DMS 273 (cell line): ENCODE data around the gene TPRN.
A peak's percentile ranks its signal among the peaks of the same experiment; 100 is the strongest.

Source experiments
- DNase-seq: peaks from one replicate; lab custom pipeline; 2025; ENCODE audit not compliant: unreplicated experiment; lab: John Stamatoyannopoulos, UW

TPRN gene

DNA sequence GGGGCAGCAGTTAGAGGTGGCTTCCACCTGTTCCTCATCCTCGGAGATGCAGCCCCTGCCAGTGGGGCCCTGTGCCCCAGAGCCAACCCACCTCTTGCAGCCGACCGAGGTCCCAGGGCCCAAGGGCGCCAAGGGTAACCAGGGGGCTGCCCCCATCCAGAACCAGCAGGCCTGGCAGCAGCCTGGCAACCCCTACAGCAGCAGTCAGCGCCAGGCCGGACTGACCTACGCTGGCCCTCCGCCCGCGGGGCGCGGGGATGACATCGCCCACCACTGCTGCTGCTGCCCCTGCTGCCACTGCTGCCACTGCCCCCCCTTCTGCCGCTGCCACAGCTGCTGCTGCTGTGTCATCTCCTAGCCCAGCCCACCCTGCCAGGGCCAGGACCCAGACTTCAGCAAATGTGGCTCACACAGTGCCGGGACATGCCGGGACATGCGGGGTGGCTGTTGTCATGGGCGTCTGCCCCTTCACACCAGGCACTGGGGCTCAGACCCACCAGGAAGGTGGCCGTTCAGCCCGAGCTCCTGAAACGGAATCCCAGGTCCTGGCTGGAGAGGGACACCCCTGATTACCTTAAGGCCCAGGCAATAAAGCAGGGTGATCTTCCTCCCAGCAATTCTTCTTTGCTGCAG is 25.3 kb upstream of the TPRN start:
- no peak for DNase-seq

DNA sequence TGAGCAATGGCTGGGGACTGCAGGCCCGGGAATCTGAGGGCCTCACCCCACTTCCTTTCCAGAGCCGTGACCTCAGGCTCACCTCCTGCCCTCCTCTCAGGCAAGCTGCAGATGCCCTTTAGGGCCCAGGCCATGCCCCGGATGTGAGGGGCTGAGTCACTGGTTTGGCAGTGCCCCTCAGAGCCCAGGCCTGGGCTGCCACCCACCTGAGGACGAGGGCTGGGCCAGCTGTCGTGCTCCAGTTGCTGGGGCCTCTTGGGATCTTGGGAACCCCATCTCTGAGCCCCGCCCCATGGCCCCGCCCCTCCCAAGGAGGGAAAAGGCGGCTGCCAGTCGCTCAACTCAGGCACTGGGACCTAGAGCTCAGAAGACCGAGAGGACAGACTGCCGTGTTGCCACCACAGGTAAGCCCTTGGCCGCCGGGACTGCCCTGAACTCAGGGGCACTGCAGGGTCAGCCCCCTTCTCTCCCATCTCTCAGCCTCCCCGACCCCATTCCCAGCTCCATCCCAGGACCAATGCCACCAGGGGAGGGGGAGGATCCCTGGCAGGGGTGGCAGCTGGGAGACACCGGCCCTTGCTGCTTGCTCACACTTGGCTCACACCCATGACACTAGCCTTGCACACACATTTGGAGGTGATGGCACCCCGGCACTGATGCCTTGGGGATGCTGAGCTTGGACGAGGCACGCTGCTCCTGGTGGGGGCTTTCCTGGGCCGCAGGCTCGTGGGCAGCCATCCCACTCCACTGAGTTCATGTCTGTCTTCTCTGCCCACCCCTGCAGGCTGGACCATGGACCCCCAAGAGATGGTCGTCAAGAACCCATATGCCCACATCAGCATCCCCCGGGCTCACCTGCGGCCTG is 24.5 kb upstream of the TPRN start, which contains the start of gene CYSRT1:
Gene CYSRT1, plus strand, starts transcription at position 345 of the 865 bp plus-strand sequence. Its CDS starts 448 bp downstream, at position 793.
- no peak for DNase-seq

DNA sequence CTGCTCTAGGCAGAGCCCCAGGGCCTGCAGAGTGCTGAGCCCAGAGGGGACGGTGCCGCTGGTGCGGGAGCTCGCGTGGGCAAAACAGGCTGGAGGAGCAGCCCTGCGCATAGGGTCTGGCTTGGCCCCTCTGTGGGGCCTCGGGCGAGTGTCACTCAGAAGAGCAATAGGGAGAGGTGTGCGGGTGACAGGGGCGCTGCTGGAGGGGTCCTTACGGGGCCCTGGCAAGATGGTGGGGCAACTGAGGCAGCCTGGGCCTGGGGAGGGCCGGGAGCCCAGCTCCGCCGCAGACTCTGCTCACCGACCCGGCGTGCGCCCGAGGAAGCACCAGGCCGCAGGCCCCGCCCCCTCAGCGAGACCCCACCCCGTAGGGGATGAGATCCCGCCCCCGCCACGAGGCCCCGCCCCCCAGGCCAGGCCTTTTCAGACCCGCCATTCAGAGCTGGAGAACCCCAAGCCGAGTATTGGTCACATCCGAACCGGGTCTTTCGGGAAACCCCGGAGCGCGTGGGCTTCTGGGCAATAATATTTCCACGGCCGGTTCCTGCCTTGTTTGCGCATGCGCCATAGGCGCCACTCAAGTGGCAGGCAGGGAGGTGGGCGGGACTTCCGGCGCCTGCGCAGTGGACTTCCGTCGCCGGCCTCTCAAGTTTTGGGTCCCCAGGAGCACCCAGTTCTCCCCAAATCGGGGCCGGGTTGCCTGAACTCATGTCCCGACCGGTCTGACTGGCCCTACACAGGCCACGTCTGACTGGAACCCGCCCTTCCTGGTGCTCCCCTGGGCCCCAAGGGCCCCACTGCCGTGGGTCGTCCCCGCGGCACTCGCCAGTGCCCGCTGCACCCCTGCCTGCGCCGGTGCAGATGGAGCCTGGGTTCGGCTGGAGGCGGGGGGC is 22.8 kb upstream of the TPRN start:
- peak; percentile 98 for DNase-seq

DNA sequence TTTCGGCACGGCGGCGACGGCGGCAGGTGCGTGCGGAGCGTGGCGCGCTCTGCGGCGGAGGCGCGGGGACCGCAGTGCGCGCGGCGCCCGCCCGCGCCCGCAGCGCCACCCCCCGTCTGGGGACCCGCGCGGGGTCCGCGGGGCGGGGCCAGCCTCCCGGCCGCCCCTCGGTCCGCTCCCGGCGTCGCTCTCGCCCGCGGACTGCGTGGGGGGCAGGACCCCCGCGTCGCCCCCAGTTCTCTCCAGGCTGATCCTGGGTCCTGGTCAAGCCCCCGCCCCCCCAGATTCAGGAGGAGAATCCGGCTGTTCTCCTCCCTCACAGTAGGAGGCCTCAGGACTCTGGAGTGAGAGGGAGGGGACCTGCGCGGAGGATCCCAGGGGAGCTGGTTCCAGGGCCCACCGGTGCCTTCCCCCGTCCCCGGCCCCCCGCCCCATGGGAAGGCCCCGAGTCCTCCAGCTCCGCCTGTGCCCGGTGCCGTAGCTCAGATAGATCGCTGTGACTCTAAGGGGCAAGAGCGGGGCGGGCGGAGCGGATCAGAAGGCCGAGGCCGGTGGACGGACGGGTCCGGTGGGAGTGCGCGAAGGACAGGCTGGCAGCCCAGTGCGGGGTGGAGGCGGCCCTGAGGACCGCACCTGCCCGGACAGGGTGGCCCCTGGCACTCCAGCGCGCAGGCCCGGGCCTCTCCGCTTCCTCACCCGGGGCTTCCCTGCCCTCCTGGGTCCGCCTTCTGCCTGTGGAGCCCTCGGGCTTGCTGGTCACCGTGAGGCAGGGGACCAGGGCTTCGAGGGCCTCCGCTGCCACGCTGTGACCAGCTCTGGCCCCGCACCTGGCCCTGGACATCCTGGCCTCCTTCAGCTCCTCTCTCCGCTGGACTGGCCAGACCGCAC is 21.9 kb upstream of the TPRN start, which contains the start of gene RNF208:
Gene RNF208, minus strand, starts transcription at position 51 of the 888 bp plus-strand sequence. CDS start 1,028 bp downstream, outside the sequence.
- DNase-seq, result no peak

DNA sequence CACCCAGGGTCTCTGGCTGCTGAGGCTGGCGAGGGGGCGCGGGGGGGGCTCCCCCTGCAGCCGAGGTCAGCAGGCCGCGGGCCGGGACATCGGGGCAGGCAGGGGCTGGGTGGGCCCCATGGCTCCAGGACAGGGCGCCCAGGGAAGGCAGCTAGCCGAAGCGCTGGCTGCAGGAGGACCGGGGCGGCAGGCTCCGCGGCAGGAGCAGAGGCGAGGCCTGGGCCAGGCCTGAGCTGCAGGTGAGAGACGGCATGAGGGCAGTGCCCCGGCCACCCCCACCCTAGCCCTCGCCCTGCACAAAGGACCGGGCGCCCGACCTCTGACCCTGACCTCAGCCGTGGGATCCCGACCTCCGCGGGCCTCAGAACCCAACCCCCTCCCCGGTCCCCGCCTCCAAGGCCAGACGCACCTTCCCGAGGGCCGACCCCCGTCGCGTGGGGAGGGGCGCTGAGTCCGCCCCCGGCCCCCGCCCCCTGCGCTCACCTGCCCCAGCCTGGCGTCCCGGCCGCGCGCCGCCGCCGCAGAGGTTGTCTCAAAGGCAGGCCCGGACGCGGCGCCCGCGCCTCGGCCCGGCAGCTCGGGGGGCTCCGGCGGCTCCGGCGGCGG is 21.1 kb upstream of the TPRN start:
- DNase-seq, result no peak

DNA sequence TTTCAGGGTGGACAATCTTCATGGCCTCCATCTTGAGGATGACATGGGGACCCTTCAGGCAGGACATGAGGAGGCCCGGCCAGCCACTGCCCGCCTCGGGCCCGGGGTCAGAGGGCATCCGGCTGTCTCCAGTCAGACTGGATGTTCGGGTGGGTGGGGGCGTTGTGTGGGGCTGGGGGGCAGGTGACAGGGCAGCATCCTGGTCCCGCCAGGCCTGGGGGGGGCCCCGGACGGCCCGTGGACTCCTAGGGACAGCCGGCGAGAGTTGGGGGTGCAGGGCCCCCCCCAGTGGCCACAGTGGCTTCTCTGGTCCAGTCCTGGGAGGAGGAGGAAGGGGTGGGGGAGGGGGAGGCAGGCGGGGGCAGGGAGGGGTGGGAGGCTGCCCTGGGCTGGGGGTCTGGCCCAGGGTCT is 20.6 kb upstream of the TPRN start:
- DNase-seq, result no peak

DNA sequence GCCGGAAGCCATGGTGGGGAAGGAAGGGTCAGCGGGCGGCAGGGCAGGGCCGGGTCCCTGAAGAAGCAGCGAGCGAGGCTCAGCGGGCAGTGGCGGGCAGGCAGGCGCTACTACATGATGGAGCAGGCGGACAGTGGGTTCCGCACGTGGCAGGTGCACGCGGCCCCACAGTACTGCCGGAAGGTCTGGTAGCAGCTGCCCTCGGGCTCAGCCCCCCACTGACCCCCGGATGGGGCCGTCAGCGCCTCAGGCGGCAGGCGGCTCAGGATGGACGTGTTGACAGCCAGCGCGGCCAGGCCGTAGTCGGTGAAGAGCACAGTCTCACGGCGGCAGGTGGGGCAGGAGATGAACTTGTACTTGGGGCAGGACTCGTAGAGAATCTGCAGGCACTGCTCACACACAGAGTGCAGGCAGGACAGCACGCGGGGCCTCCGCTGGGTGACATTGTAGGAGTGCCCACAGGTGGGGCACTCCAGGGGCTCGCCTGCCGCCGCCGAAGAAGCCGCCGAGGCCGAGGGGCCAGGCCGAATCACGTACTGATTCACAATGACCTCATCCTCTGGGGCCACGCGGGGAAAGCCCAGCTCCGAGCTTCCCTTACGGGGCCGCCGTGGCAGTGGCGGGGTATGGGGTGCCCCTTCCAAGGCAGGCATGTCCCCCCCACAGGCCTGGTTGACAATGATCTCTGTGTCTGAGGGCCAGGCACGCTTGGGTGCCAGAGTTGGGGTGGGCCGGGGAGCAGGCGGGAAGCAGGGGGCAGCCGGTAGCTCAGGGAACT is 20.0 kb upstream of the TPRN start:
- DNase-seq, result no peak

DNA sequence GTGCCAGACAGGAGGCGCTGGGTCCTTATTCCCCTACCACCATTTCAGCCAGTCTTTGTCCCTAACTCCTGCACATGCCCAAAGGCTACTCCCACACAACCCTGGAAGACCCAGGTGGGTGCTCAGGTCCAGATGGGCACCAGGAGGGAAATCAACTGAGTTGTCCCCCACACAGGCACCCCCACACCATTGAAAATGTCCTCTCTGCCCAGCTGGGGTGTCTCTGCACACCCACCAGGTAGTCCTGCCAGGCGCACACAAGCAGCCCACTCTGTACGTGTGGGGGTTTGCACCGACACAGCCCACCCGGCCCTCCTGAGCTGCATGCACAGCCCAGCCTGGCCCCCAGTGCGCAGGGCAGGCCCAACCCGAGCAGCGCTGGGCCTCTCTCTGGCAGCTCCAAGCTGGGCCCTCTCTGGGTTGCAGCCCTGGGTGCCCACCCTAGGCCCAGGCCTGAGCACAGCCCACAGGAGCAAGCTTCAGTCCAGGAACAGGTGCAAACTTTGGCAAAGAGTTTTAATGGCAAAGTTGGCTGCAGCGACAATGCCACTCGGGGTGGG is 19.3 kb upstream of the TPRN start:
- no peak for DNase-seq

DNA sequence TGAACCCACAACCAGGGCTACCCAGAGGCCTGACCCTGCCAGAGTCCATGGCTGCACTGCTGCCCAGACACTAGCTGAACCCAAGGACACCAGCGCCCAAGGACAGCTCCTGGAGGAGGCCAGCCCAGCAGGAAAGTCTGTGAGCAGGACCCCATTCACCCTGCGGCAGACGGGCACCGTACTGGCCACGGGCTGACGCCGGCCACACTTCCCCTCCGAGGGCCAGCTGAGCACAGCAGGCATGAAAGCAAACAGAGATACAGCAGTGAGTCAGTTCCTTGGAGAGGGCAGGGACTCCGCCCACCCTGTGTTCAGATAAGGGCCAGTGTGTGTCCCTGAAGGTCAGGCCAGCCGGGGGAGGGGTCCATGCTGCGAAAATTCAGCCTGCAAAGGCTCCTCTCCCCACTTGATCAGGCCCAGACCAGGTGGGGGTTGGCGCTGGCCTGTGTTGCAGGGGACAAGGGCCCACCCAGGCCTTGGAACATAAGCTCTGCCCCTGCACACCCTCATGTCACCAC is 18.3 kb upstream of the TPRN start:
- DNase-seq, result no peak

DNA sequence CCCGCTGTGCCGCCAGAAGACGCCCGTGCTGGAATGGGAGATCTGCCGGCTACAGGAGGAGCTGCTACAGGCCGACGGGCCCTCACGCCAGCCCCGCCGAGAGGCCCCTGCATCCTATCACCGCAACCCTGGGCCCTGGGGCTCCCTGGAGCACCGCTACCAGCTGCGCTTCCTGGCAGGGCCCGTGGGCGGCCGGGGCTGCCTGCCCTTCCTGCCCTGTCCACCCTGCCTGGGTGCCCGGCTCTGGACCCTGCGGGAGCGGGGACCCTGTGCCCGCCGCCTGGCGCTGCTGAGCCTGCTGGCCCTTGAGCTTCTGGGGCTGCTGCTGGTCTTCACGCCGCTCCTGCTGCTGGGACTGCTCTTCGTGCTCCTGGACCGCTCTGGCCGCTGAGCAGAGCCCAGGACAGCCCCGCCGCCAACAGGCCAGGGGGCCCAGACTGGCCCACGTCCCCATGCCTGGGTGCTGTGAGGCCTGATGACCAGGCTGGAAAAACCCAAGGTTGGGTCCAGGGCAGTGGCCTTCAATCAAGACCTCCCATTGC is 17.7 kb upstream of the TPRN start:
- DNase-seq, result no peak

DNA sequence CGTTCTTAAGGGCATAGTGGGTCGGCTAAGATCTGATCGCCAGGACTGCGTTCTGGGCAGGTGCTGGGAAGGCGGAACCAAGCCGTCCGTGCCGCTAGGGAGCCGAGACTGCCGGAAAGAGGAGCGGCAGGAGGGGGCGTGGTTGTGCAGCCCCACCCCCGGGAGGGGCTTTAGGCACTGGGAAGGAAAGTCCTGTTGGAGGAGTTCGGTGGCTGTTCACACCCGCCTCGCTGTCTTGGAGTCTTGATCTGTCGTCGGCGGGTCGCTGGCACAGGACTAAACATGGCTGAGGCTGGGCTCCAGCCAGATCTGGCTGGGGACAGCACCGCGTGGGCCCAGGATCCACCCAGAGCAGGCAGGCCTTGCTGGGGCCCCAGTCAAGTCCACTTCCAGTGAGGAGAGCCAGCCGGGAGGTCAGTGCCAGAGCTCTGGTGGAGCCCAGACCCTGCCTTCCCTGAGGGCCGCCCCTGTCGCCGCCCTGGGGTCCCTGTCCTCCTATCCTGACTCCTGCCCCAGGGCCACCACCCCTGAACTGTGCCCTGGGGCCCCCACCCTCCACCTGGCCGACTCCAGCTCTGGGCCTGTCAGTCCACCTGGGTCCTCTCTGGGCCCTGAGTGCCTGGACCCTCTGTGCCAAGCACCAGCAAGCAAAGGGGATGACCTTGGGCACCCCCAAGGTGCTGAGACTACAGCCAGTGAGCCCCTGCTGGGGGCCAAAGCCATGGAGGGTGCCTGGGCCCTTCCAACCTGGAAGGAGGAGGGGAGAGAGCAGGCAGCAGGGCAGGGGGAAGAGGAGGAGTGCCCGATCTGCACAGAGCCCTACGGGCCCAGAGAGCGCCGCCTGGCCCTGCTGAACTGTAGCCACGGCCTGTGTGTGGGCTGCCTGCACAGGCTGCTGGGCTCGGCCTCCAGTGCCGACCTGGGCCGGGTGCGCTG is 17.0 kb upstream of the TPRN start:
- DNase-seq, result peak; percentile 84

DNA sequence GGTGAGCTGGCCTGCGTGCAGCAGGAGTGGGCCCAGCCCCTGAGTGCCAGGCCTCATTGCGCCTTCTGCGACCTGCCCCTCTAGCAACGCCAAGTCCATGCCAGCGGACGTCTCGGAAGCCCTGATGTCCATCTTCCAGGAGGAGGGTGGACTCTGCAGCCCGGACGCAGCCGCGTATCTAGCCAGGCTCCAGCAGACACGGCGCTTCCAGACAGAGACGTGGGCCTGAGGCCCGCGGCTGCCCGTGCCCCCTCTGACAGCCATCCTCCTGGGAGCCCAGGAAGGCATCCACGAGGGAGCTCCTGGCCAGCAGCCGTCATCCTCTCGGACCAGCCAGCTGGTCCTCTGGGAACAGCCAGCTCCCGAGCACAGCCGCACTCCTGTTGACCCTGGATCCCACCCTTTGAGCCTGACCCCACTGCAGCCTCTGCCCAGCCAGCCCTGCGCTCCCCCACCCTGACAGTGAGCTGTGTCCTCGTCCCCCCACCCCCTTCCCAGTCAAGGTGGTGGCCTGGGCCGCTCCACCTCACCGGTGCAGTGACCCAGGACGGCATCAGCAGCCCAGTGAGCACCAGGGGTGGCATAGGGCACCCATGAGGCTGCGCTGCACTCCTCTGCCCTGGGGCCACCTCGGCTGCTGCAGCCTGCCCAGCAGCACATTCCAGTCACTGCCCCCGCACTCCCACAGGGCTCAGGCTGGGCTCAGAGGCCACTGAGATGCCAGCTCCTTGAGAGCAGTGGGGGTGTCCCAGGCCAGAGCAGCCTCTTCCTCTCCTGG is 15.8 kb upstream of the TPRN start:
- no peak for DNase-seq

DNA sequence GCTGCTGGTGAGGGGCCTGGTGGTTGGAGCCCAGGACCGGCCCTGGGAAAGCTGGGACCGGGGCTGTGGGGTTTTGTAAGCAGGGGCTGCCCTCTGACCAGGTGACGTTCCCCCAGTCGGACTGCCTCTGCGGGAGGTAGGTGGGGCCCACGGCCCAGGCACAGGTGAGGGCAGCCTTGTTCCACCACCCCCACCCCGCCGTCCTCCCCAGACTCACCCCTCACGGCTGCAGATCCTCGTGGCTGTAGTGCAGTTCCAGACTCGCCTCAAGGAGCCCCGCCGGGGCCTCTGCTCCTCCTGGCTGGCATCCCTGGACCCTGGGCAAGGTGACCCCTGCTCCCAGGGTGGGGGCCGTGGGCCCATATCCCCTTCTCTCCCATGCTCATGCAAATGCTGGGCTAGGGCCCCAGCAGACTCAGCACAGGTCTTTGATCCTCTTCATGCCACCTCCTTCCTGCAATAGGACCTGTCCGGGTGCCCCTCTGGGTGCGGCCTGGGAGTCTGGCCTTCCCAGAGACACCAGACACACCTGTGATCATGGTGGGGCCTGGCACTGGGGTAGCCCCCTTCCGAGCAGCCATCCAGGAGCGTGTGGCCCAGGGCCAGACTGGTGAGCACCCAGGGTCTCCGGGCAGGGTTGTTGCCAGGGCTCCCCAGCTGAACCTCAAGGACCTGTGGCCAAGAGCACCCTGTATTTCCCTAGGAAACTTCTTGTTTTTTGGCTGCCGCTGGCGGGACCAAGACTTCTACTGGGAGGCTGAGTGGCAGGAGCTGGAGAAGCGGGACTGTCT is 14.8 kb upstream of the TPRN start:
- DNase-seq, result no peak

DNA sequence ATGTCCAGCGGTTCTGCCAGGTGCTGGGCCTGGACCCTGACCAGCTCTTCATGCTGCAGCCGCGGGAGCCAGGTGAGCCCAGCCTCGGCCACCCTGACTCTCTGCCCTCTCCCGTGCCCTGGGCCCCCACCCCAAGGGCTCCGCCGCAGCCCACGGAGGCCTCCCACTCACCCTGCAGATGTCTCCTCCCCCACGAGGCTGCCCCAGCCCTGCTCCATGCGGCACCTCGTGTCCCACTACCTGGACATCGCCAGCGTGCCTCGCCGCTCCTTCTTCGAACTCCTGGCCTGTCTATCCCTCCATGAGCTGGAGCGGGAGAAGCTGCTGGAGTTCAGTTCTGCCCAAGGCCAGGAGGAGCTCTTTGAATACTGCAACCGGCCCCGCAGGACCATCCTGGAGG is 14.1 kb upstream of the TPRN start:
- DNase-seq, result no peak

DNA sequence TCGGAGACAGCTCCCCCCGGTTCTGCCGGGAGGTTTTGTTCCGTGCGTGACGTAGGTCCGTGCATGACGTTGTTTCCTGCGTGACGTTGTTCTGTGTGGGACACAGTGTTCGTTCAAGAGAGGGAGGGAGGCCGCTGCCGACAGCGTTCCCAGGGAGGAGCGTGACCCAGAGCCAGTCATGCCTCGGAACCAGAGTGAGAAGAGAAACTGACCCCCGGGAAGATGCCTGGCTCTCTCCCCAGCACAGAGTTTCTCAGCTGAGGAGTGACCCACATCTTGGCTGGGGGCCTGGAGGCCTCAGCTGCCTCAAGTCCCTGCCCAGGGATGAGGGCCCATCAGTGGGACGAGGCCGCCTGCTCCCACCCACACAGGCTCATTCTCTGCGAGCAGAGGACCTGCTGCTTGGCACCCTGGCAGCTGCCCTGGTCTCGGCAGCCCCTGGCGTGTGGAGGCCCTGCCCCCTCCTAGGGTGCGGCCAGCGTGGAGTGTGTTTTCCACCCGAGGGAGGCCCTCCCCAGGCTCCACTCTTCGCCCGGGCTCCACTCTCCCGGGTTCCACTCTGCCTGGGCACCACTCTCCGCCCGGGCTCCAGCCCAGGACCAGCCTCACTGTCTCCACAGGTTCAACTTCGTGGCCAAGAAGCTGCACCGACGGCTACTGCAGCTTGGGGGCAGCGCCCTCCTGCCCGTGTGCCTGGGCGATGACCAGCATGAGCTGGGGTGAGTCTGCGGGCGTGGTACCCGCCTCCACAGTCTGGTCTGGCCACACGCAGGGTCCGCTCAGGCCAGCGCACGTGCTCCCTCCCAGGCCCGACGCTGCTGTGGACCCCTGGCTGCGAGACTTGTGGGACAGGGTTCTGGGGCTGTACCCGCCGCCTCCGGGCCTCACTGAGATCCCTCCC is 12.9 kb upstream of the TPRN start:
- DNase-seq, result no peak
